Measurements from ENCODE around the gene LGALSL.

Gene LGALSL

DNA sequence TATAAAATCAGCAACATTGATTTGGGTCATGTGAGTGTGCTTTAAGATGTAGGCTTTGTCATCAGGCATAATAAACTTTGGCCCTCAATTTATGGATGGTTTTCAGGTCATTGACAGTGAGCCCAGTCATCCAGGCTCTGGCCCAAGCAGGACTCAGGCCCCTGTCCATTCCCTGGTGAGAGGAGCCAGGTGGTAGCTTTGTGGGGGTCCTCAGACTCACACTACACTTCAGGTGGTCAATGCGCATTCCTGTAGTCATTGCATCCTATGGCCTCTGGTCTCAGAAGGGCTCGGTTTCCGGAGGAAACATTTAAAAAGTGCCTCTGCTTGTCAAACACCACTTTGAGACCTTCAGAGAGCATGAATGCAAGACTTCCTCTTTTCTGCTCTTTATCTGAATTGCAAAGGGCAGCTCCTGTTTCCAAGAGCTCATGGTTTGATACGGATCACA is 20.2 kb downstream of the LGALSL start:
- no peak for DNase-seq

DNA sequence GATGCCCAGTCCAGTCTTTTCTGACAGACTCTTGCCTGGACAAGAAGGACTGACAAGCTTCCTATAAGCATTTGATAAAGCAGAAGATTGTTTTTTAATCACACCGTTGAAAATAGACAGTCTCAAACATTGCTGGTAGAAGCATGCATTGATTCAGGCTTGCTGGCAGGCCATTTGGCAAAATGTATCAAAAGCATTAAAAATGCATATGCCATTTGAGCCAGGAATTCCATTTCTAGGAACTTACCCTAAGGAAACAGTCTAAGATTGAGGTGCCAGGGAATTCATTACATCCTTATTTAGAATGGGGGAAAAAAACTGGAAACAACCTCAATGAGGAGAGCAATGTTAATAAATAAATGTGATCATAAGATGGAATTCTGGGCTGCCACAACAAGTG is 20.7 kb downstream of the LGALSL start:
- DNase-seq: no peak

- DNase-seq: no peak
Measured at GRCh38 chr2:64477037-64477436, 23.1 kb downstream of the LGALSL start.

DNA sequence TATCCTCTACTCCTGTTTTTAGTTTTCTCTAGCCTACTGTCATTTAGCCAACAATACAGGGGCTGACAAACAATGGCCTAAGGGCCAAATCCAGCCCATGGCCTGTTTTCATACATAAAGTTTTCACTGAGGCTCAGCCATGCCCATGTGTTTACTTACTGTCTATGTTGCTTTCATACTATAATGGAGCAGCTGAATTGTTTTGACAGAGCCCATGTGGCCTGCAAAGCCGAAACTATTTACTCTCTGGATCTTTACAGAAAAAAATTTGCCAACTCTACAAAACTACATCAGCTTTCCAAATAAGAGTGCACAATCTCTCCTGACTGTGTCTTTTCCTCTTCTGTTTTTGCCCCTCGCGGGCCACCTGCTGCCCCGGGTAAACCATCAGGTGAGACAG is 24.0 kb downstream of the LGALSL start:
- no peak for DNase-seq

DNA sequence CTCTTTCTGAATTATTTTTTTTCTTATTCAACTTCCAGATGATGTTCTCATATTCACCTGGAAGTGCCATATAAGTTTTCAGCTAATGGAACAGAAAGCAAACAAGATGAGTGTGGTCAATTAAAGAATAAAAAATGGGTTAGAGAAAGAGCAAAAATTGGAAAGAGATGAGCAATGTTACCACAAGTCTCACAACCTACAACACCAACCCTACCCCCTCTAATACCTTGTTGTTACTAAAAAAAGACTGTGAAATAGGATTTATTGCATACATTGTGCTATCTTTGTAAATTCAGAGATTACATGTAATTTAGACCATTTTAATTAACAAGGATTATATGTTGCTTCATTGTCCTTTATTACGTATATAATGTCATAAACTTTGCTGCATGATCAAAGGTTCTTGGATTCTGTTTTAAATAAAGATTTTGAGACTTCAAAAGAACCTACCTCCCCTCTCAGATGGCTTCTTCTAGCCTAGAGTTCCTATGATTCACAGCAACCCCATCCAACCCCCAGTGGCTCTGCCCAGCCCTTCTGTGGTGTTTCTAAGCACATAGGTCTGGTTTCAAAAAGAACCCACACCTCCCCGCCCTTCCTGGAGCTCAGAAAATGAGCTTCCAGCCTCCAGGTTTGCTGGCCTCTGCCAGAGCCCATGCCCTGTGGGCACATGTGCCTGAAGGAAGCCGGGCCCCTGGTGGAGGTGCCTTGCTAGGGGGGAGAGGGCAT is 24.7 kb downstream of the LGALSL start:
- no peak for DNase-seq

- DNase-seq: no peak
Measured at GRCh38 chr2:64479259-64480117, 25.5 kb downstream of the LGALSL start.

- DNase-seq: no peak
Measured at GRCh38 chr2:64481665-64482064, 27.7 kb downstream of the LGALSL start.

DNA sequence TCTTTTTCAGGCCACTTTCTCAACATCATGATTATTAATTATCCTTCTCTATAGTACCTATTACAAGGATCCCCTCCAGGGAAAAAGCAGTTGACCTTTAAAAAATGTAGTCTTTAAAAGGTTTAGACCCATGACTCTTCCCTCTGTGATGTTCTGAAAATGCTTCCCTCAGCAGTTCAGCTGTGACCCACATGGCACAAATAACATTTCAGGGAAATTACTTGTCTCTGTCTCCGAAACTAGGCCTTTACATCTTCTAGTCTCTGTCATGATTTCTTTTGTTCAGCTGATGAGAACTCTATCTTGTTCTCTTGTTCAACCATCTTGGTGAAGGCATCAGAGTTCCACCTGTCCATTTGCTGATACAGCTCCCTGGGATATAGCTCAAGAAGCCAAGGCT is 28.3 kb downstream of the LGALSL start:
- no peak for DNase-seq

DNA sequence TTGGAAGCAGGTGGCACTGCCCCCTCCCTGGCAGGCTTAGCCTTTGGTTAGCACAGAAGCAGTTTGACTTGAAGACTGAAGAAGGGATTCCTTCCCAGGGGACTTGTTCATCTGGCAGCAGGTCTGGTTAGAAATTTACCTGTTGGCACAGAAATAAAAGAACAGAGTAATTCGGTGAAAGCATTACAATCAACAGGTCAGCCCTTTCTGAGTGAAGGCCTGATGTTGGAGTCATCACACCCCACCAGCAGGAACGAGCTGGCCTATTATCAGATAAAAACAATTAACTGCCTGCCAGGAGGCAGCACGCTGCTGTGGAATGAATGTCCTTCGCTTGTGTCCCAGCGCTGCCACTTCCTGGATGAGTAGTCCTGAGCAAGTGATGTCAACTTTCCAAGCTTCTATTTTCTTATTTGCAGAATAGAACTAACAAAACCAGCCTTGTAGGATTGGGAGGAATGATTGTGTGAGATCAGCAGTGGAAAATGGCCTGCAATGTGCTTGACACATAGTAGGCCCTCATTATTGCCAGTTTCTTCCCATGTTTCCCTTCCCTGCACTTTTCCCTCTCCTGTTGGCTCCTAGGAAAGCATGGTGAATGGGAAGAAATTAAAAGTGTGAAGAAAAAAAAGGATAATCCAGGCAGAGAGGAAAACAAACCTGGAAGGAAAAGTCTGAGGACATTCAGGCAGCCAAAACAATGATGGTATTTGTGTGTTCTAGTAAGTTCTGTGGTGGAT is 29.0 kb downstream of the LGALSL start:
- DNase-seq: no peak

GRCh38 chr2:64485331-64485730 is 31.4 kb downstream of the LGALSL start:
- DNase-seq: no peak

GRCh38 chr2:64485961-64486360 is 32.0 kb downstream of the LGALSL start:
- DNase-seq: peak; percentile 20 to 58

GRCh38 chr2:64487256-64488049 is 33.5 kb downstream of the LGALSL start:
- no peak for DNase-seq

- DNase-seq: peak; percentile 65 to 70
Measured at GRCh38 chr2:64488050-64488974, 34.4 kb downstream of the LGALSL start.

DNA sequence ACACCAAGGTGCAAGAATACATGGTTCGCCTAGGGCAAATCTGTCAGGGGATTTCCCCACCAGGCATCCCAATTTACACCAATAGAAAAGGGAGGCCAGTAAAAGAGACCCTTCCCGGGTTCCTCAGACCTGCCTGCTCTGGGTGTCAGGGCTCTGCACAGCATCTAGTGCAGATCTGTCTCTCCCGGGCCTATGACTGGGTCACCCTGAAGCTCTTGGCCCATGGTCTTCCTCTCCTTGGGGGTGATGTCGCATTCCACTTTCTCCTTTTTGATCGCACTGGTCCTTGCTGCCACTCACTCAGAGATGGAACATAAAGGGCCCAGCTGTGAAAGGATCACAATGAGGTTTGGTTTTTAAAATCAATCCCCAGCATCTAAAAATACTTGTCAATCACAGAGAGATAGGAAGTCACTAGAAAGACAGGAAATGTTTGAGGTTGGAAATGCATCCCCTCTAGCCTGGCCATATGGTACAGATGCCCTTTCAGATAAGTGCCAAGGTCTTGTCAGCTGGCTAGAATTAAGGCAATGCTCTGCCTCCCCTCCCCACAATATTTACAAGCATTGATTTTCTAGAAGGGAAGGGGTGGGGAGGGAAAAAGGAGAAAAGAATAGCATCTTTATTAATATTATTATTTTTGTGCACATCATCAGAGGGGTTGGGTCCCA is 35.3 kb downstream of the LGALSL start:
- DNase-seq: no peak

- no peak for DNase-seq
Measured at GRCh38 chr2:64491426-64491825, 37.5 kb downstream of the LGALSL start.

GRCh38 chr2:64492272-64492671 is 38.3 kb downstream of the LGALSL start:
- DNase-seq: no peak

DNA sequence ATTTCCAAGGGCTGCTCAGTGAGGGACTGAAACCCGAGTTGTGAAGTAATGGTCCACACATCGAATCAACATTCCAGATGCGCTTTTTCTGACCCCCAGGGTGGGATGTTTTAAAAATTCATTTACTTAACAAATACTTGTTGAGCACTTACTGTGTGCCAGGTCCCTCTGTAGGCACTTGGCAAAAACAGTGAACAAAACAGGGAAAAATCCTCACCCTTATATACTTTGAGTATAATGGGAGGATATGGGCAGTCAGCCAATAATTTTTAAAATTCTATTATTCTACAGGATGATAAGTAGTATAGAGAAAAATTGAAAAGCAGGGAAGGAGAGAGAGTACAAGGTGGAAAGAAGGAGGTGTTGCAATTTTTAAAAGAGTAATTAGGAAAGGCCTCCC is 38.9 kb downstream of the LGALSL start:
- no peak for DNase-seq

DNA sequence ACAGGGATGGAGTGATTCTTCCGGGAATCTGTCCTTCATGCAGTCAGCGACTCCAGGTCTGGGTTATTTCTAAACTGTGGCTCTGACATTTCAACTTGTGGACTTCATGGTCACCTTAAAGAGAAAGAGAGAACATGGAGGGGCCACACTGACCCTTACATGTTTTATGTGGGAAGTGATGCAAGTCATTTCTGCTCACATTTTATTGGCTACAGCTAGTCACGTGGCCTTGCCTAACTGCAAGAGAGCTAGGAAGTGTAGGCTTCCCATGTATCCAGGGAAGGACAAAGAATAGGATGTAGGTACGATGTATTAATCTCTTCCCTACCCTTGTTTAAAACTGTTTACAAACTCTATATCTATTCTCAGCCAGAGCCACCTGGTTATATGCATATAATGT is 39.8 kb downstream of the LGALSL start:
- DNase-seq: peak; percentile 20 to 84

- no peak for DNase-seq
Measured at GRCh38 chr2:64498438-64498837, 44.5 kb downstream of the LGALSL start.

DNA sequence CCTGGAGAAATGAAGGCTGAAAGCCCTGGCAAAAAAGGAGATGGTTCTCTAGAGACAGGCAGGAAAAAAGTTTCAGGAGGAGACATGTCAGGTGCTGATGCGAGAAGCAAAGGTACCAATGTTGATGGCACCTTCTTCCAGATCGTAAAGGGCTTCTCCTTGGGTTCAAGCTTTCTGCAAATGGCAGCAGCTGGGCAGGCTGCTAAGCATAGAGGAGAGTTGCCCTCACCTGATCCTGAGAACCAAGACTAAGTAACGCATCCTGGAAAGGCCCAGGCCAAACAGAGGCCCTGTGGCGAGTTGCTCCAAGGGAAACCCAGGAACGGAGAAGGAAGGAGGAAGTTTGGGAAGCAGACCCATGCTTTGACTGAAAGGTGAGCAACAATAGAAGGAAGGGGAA is 46.6 kb downstream of the LGALSL start:
- no peak for DNase-seq

DNA sequence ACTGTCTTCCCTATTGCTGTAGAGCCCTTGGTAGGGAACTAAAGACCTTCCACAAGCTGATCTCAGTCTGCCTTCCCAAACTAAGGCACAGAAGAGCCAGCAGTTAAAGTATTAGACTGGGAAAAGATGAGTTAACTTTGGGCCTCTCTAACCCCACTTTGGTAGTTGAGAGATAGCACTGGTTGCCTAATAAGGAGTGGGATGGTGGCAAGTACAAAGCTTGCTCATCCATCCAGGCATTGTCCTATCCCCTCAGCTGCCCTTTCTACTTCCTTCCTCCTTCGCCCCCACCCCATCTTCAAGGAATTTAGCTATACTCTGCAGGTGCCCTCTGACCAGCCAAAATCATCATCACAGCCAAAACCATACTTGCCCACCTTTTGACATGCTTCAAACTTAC is 48.0 kb downstream of the LGALSL start:
- no peak for DNase-seq

All from NCI-H2081 (cell line).